Coronary artery (tissue), 2 donors: Measurements from ENCODE around the gene DIAPH1.

Experiments used
- DNase-seq: peaks from one replicate; pipeline ENCODE4 v3.0.0-alpha.2; 2017; ENCODE audit warnings: low spot score
- H3K27ac ChIP-seq, 2 donors: fragments of 200-600 bp; sonication (generic); one replicate each; pipeline ENCODE4 v1.5.1; 2016 to 2019
- H3K4me3 ChIP-seq: fragments of 200-600 bp; sonication (generic); 2 replicates; pipeline ENCODE4 v1.5.1; 2016; ENCODE audit warnings: mild to moderate bottlenecking, moderate library complexity
- CTCF ChIP-seq: fragments of 200-600 bp; sonication (generic); IDR thresholded peaks from one replicate; pipeline ENCODE4 v1.5.1; 2019; ENCODE audit warnings: antibody characterized with exemption

DIAPH1 gene

DNA sequence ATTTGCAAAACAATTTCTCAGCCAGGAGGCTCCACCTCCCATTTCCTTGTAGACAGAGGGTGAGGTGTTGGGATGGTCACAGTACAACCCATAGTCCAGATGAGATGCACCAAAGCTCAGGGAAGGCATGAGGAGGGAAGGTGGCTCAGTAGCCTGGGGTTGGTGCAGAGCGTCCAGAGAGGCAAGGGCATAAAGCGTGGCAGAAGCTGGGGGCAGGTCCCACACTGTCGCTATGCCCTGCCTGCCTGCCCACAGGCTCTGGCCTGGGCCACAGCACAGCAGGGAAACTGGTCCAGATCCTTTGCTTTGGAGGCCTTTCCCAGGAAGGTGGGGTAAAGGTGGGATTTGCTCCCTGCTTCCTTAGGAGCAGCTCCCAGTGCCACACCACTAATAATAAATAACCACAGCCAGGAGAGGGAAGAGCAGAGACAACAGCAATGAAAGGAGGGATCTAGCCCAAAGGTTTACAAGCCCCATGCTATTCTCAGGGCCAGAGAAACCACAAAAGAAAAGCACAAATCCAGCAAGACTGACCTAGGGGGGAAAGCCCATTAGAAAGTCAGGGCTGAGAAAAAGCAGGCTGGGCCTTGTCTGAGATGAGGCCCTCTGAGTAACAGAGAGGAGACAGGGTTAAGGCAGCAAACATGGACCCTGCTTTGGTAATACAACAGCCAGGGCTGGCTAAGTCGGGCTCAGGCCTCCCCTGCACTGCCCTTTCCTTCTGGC lies 102.7 kb downstream of the DIAPH1 start:
- no peak for TF ChIP-seq CTCF
- Histone ChIP-seq H3K4me3 (no peak overlapping the region), H3K27ac (peak overlapping the region; percentile 76 to 94)
- DNase-seq: peak; percentile 67

GRCh38 chr5:141515141-141515540 lies 103.7 kb downstream of the DIAPH1 start:
- no peak for DNase-seq
- Histone ChIP-seq H3K4me3 (no peak overlapping the region), H3K27ac (peak overlapping the region; percentile 94 to 96)
- no peak for TF ChIP-seq CTCF

DNA sequence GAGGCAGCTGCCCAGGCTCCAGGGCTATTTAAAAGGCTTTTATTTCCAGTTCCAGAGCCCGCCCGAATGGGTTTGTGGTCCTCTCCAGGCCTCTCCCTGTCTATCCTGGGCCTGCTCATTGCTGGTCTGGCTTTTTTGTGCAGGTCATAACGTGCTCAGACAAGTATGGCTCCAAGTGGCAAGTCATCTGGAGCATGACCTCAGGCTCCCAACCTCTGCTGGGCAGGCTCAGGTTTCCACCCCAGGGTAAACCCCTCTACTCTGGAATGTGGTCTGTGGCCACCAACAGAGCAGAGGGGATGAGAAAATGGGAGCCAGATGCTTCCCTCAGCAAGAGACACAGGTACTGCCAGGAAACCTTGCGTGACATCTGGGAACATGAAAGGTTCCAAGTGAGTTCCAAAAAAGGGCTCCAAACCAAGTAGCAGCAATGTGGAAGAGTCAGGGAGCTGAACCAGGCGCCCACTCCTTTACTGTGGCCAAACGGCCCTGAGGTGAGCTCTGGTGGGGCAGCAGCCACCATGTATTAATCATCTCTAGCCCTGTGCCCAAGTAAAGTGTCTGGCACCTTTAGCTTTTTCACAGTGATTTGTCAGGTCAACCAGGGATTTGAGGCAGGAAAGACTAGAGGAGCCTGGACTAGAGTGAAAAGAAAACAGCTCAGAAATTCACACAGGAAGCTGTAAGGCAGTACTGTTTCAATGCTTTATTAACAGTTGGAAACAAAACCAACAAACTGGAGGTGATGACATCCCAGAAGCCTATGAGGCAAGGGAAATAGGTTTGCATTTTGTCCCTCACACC lies 104.3 kb downstream of the DIAPH1 start:
- no peak for TF ChIP-seq CTCF
- DNase-seq: no peak
- Histone ChIP-seq H3K4me3 (peak overlapping the region; percentile 82), H3K27ac (peak overlapping the region; percentile 94 to 96)

- DNase-seq: peak; percentile 91
- Histone ChIP-seq H3K27ac (peak overlapping the region; percentile 94 to 96), H3K4me3 (peak overlapping the region; percentile 82)
- TF ChIP-seq CTCF: no peak
Measured at GRCh38 chr5:141513627-141514329, 105.0 kb downstream of the DIAPH1 start.

DNA sequence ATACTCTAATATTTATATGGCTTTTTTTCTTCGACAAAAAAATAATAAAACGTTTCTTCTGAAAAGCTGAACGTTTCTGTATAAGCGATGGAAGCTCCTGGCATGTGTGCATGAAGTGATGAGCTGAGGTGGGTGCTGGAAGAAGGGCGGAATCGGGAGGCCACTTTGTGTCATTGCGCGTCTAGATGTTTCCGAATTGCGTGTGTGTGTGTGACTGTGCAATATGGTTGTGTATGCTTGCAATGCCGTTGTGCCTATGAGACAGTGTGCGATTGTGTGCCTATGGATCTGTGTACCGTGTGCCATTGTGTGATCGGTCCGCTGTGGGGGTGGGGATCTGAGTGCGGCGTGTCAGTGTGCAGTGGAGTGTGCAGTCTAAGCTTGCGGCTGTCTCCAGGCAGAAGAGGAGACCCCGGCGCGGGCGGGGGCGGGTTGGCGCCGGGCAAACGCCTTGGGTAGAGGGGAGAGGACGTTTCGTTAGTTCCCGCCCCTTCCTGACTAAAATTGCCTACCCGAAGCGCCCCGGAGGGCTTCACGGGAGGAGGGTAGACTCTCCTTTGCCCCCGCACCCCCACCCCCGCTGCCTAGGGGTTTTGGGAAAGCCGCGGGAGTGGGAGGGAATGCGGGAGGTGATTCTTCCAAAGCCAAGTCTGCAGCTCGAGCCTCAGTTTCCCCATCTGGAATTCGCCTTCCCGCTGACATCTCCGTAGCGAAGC lies 105.7 kb downstream of the DIAPH1 start:
- Histone ChIP-seq H3K27ac (peak overlapping the region; percentile 94 to 96), H3K4me3 (peak overlapping the region; percentile 82)
- TF ChIP-seq CTCF: no peak
- DNase-seq: peak; percentile 78

GRCh38 chr5:141512390-141512910 lies 106.3 kb downstream of the DIAPH1 start:
- H3K4me3 ChIP-seq: peak overlapping the region; percentile 82
- peak; percentile 86 for TF ChIP-seq CTCF
- DNase-seq: no peak
- H3K27ac ChIP-seq: peak overlapping the region; percentile 94 to 96
